Left lung (tissue), 10 donors: ENCODE data around the gene KCNK10. TPM values are rescaled to one million over a fixed set of nuclear protein-coding genes. Genes with fewer than 3 reads are reported as not detected.
"Not testable (repeated sequence)": the region's sequence is repeated elsewhere in the genome, so short reads cannot be mapped to it uniquely, and the experiment has no call there.

Experiments used
- ATAC-seq: fragments of 200-7000 bp; cut with Tn5 transposase; one replicate; pipeline ENCODE4 v1.9.1; 2020; ENCODE audit warnings: moderate library complexity
- DNase-seq, 4 donors: peaks; one replicate each; pipeline ENCODE4 v3.0.0-alpha.2; 2013 to 2020
- H3K27ac ChIP-seq, 2 donors: fragments of 200-600 bp; sonication (generic) in 1 of 2; one replicate each; pipeline versions ENCODE4 v1.5.0 to v1.8.0; 2020 to 2021
- H3K27me3 ChIP-seq, 2 donors: fragments of 200-600 bp; sonication (generic) in 1 of 2; one replicate each; pipeline versions ENCODE4 v1.5.0 to v1.8.0; 2020 to 2021
- H3K36me3 ChIP-seq, 2 donors: fragments of 200-600 bp; sonication (generic) in 1 of 2; one replicate each; pipeline versions ENCODE4 v1.5.0 to v1.8.0; 2020 to 2021
- H3K4me1 ChIP-seq, 2 donors: fragments of 200-600 bp; one replicate each; pipeline ENCODE4 v1.8.0; 2021
- H3K4me3 ChIP-seq, 2 donors: fragments of 200-600 bp; sonication (generic) in 1 of 2; one replicate each; pipeline versions ENCODE4 v1.5.0 to v1.8.0; 2020 to 2021; ENCODE audit warnings: mild to moderate bottlenecking in 1 of 2
- H3K9me3 ChIP-seq, 2 donors: fragments of 200-600 bp; sonication (generic) in 1 of 2; one replicate each; pipeline versions ENCODE4 v1.5.0 to v1.8.0; 2020 to 2021
- CTCF ChIP-seq, 2 donors: fragments of 200-600 bp; sonication (generic) in 1 of 2; IDR thresholded peaks; one replicate each; pipeline versions ENCODE4 v1.5.0 to v1.8.0; 2021; ENCODE audit warnings: antibody characterized with exemption in 2 of 2
- intact Hi-C, 2 donors: fragments of 100-400 bp; cut with DNase I; formaldehyde crosslinking; loops; one replicate each; pipeline versions ENCODE4 v1.11.2 to v1.14.2; 2022
- polyA plus RNA-seq, 6 donors: library from polyadenylated mRNA; unstranded; fragments of 120-200 nt; gene quantifications; one replicate each; pipeline ENCODE4 v1.2.1, GENCODE V29; 2013; ENCODE audit not compliant: insufficient read length in 6 of 6
- total RNA-seq, 2 donors: library from RNA; stranded (reverse); fragmentation: NEBNext Ultra II Directional; extraction: Animal tissue kit (Norgen Biotek cat#: 25700); gene quantifications; one replicate each; pipeline ENCODE4 v1.2.1, GENCODE V29; 2021
- donor health status: DM: no; HTN: yes; CAD: no.
- donor health status: DM: no; HTN: no; CAD: no.

The KCNK10 gene
- total and polyA plus RNA-seq, 8 donors: 0.13 to 0.21 (median 0.16) TPM; not detected in 2

- peaks cover 0 to 12% of the 10 kb centered on the region in 2 donors for H3K27me3 ChIP-seq
- ATAC-seq (no peak), DNase-seq (no peak)
- H3K4me1 ChIP-seq: no peaks in the 10 kb centered on the region
- H3K4me3 ChIP-seq: no peak overlapping the region
- no peaks in the 10 kb centered on the region for H3K36me3 ChIP-seq
- H3K9me3 ChIP-seq: no peaks in the 10 kb centered on the region
- no peak overlapping the region for H3K27ac ChIP-seq
- intact Hi-C loops: no loop called here
- no peak for TF ChIP-seq CTCF (IDR thresholded peaks at IDR 0.05)
Measured at GRCh38 chr14:88271205-88271604, 51.9 kb downstream of the KCNK10 start.

- no peaks in the 10 kb centered on the region for H3K9me3 ChIP-seq
- TF ChIP-seq CTCF (IDR thresholded peaks at IDR 0.05): no peak
- H3K27ac ChIP-seq: no peak overlapping the region
- DNase-seq: no peak
- intact Hi-C loops: no loop called here
- no peaks in the 10 kb centered on the region for H3K4me1 ChIP-seq
- no peak overlapping the region for H3K4me3 ChIP-seq
- H3K36me3 ChIP-seq: no peaks in the 10 kb centered on the region
- no peak for ATAC-seq
- H3K27me3 ChIP-seq: peaks cover 0 to 12% of the 10 kb centered on the region in 2 donors
Measured at GRCh38 chr14:88270776-88271175, 52.3 kb downstream of the KCNK10 start.

- Histone ChIP-seq H3K27ac (no peak overlapping the region), H3K4me3 (no peak overlapping the region), H3K36me3 (no peaks in the 10 kb centered on the region), H3K4me1 (no peaks in the 10 kb centered on the region), H3K9me3 (no peaks in the 10 kb centered on the region), H3K27me3 (peaks cover 0 to 12% of the 10 kb centered on the region in 2 donors)
- TF ChIP-seq CTCF (IDR thresholded peaks at IDR 0.05): no peak
- no peak for ATAC-seq
- intact Hi-C loops: no loop called here
- no peak for DNase-seq
Measured at GRCh38 chr14:88269806-88270420, 53.2 kb downstream of the KCNK10 start.

GRCh38 chr14:88266474-88266873 lies 56.6 kb downstream of the KCNK10 start:
- Histone ChIP-seq H3K4me1 (no peaks in the 10 kb centered on the region), H3K9me3 (no peaks in the 10 kb centered on the region), H3K36me3 (no peaks in the 10 kb centered on the region), H3K27me3 (peaks cover 0 to 12% of the 10 kb centered on the region in 2 donors), H3K27ac (no peak overlapping the region), H3K4me3 (no peak overlapping the region)
- no peak for DNase-seq
- no peak for TF ChIP-seq CTCF (IDR thresholded peaks at IDR 0.05)
- no peak for ATAC-seq
- intact Hi-C loops: no loop called here

GRCh38 chr14:88264116-88264515 lies 59.0 kb downstream of the KCNK10 start:
- DNase-seq (no peak), ATAC-seq (no peak)
- no peaks in the 10 kb centered on the region for H3K36me3 ChIP-seq
- H3K9me3 ChIP-seq: no peaks in the 10 kb centered on the region
- H3K4me1 ChIP-seq: no peaks in the 10 kb centered on the region
- no peak for TF ChIP-seq CTCF (IDR thresholded peaks at IDR 0.05)
- H3K27ac ChIP-seq: no peak overlapping the region
- no peak overlapping the region for H3K4me3 ChIP-seq
- H3K27me3 ChIP-seq: peaks cover 0 to 12% of the 10 kb centered on the region in 2 donors
- intact Hi-C loops: no loop called here

- H3K4me1 ChIP-seq, H3K27ac ChIP-seq, H3K27me3 ChIP-seq, H3K36me3 ChIP-seq, H3K9me3 ChIP-seq, DNase-seq, ATAC-seq, intact Hi-C loops, H3K4me3 ChIP-seq: not testable (repeated sequence)
Measured at GRCh38 chr14:88261302-88261701, 61.8 kb downstream of the KCNK10 start.
